Measurements from ENCODE around the gene ADAMTSL5.

DNA sequence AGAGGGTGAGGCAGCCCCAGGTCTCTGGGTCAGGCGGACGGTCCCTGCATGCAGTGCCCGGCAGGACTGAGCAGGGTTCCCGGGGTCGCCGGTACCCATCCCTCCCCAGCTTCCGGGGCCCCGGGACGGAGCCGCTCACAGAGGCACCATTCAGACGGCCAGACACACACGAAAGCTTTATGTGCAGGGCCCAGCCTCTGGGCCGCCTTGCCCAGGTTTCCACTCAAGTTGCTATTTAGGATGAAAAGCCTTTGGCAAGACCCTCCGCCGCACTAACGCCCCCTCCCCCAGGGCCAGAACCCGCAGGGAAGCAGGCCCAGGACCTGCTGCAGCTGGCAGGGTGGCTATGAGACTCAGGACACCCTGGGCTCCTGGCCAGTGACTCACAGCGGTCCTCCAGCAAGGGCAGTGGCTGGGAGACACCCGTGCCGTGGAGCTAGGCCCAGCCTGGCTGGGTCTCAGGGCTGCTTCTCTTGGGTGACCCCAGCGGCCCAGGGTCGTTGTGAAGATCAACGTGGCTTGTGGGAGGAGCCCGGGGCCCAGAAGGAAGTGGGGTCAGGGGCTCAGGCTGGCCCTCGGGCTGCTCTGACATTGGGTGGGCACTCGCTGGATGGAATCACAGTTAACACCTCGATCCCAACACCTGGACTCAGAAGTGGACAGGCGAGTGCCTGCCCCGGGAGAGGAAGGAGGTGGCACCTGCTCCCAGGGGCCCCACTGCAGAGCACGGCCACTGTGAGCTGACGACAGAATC, 38.6 kb downstream of the ADAMTSL5 start:
- TF ChIP-seq, protein P1, sequence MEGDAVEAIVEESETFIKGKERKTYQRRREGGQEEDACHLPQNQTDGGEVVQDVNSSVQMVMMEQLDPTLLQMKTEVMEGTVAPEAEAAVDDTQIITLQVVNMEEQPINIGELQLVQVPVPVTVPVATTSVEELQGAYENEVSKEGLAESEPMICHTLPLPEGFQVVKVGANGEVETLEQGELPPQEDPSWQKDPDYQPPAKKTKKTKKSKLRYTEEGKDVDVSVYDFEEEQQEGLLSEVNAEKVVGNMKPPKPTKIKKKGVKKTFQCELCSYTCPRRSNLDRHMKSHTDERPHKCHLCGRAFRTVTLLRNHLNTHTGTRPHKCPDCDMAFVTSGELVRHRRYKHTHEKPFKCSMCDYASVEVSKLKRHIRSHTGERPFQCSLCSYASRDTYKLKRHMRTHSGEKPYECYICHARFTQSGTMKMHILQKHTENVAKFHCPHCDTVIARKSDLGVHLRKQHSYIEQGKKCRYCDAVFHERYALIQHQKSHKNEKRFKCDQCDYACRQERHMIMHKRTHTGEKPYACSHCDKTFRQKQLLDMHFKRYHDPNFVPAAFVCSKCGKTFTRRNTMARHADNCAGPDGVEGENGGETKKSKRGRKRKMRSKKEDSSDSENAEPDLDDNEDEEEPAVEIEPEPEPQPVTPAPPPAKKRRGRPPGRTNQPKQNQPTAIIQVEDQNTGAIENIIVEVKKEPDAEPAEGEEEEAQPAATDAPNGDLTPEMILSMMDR (conservative IDR thresholded peaks at IDR 0.05; ENCODE audit: low read depth, low read length) = no peak
- TF ChIP-seq EZH2 (IDR thresholded peaks at IDR 0.05; ENCODE audit: borderline replicate concordance, low read depth, low read length, poor library complexity, severe bottlenecking) = no peak

All from A673 (cell line).